GM18907 (cell line): ENCODE results near the gene NXF1.
"Not testable (repeated sequence)": the region's sequence is repeated elsewhere in the genome, so short reads cannot be mapped to it uniquely, and the experiment has no call there.

Source experiments
- ATAC-seq: cut with Tn5 transposase; IDR thresholded peaks from one replicate; pipeline ENCODE4 v1.9.1; 2021; ENCODE audit warnings: mild to moderate bottlenecking, moderate library complexity; ENCODE audit not compliant: unreplicated experiment

Gene NXF1

DNA sequence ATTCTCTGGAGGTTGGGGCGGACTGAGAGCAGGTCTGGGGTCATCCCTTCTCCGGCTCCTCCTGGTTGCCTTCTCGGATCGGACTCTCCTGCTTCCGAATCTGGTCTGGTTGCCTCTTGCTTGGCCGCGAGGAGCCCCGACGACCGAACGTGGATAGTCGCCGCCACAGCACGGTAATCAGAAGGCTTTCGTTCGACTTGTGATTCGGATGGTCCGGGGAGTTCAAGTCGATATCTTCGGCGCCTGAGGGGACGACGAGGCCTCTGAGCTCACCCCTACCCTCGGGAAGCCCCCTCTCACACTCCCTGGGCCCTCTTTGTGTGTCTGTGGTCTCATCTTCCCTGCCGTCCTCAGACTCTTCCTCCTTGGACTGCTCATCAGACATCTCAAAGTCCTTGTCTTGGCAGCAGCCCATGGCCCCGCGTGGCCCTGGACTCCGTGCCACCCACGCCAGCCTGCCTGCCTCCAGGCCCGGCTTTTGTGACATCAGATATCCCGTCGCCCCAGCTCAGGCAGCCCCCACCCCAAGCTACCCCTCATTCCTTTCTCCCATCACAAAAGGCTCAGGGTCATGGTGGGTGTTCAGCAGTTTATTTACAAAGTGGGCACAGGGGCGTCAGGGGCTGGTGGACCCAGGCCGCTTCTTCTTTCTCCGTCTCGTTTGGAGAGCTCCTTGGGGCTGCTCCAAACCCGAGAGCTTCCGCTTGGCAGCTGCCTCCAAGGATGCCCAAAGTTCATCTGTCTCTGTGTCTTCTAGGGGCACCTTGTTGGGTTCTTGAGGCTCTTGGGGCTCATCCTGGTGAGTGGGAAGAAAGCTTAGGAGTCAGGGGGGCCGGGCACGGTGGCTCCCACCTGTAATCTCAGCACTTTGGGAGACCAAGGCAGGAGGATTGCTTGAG lies 27.3 kb upstream of the NXF1 start, which contains the start of gene TEX54:
Gene TEX54, minus strand, starts transcription at position 506 of the 899 bp plus-strand sequence.
- peak; percentile 24 for ATAC-seq

DNA sequence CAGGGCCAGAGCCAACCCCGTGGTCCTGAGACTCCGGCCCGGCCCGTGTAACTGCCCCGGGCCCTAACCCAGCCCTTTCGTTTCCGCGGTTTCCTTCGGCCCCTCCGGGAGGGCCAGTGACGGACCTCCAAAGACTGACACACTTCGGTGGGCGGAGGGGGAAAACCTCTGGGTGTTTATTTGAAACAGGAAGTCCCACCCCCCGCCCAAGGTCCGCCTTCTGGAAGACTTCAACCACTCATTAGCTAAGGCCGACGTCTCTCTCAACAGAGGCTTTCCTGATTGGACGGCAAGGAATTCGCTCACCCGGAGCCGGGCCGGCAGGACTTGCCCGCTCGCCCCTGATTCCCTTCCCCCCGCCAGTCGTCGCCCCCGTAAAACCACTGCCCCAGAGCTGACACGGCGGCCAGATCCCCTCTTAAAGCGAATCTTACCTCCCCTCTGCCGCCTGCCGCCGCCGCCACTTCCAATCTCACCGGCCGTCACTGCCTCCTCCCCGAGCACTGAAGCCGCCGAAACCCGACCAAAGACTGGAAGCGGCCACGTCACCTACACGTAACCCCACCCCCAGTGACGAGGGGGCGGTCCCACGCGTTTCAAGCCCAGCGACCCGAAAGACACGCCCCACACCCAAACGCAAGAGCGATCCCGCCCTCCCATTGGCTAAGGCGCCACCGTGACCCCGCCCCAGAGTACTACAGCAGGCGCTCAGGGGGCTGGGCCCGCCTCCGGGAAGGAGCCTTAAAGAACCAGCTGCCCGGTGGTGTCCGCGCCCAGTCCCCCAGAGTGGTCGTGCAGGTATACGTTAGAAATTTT lies 26.5 kb upstream of the NXF1 start, which contains the start of gene STX5:
Gene STX5, minus strand, starts transcription at position 532 of the 816 bp plus-strand sequence. CDS start 808 bp downstream, outside the sequence.
- peak; percentile 80 for ATAC-seq

DNA sequence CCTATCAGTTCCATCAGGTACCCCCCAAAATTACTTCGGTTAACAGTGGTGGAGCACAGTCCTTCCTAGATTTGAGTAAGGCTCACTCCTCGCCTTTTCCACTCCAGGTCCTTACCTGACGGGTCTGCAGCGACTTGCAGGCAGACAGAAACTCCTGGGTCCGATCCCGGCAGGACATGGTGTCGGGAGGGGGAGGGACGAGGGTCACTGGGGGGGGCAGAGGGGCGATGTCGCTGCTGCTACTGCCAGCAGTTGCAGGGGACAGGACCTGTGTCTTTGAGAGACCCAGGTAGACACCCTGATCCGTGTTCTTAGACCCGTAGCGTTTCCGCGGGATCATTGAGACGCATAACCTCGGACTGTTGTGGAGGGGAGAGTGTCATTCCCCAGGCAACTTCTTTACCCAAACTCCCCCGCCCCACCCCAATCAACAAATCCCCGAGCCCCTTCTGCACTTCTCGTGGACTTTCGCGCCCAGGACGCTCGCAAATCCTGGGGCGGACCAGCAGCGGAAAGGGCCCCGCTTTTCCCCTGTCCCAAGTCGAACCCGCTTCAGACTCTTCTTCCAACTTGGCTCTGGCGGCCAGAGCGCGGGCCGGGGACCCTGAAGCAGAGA lies 25.8 kb upstream of the NXF1 start:
- no peak for ATAC-seq

DNA sequence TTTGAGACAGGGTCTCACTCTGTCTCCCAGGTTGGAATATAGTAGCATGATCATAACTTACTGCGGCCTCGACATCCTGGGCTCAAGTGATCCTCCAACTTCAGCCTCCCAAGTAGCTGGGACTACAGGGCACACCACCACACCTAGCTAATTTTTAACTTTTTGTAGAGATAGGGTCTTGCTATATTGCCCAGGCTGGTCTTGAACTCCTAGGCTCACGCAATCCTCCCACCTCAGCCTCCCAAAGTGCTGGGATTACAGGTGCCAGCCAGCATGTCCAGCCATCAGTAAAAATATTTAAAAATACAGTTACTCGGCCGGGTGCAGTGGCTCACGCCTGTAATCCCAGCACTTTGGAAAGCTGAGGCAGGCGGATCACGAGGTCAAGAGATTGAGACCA lies 22.9 kb upstream of the NXF1 start:
- ATAC-seq: not testable (repeated sequence)

DNA sequence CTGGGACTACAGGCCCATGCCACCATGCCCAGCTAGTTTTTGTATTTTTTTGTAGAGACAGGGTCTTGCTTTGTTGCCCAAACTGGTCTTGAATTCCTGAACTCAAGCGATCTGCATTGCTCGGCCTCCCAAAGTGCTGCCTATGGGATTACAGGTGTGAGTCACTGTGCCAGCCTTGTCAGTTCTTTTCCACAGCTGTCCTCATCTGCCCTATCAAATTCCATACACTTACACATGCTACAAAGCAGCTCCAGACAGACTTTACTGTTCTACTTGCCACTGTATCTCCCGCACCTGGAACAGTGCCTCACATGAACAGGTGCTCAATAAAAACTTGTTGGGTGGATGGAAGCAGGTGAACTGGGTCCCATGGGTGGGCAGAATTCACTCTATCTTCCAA lies 18.4 kb upstream of the NXF1 start:
- no peak for ATAC-seq

DNA sequence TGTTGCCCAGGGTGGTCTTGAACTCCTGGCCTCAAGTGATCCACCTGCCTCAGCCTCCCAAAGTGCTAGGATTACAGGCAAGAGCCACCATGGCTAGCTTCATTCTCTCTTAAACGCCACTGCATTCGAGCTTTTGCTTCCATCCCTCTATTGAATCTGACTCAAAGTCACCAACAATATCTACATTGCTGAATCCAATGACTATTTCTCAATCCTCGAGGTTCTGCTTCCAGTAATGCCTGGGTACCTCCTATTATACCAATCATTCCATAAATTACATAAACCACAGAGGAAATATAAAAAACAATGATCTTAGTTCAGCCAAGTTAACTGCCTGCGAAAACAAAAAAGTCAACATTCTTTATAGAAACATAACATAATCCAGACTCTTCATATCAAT lies 11.9 kb upstream of the NXF1 start:
- no peak for ATAC-seq

DNA sequence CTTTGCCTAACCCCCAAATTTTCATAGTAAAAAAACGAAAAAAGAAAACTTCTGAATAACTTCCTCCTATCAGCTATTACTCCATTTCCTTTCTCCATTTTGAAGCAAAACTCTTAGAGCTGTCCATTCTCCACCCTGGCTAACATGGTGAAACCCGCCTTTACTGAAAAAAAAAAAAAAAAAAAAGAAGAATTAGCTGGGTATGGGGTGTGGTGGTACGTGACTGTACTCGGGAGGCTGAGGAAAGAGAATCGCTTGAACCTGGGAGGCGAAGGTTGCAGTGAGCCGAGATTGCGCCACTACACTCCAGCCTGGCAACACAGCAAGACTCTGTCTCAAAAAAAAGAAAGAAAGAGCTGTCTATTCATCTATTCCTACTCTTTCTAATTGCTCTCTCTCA lies 11.3 kb upstream of the NXF1 start:
- no peak for ATAC-seq

DNA sequence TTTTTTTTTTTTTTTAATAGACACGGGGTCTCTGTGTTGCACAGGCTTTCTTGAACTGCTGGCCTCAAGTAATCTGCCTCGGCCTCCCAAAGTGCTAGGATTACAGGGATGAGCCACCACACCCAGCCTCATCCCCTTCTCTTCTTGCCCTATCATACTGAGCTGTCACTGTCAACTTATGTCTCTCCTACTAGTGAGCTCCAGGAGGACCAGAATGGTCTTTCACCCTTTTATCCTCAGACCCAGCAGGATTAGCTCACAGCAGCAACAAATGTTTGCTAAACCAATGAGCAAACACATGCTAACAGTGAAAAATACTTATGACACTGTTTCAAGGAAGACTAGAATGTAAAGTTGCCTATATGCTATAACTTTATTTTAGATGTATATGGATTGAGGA lies 6.4 kb upstream of the NXF1 start:
- no peak for ATAC-seq

DNA sequence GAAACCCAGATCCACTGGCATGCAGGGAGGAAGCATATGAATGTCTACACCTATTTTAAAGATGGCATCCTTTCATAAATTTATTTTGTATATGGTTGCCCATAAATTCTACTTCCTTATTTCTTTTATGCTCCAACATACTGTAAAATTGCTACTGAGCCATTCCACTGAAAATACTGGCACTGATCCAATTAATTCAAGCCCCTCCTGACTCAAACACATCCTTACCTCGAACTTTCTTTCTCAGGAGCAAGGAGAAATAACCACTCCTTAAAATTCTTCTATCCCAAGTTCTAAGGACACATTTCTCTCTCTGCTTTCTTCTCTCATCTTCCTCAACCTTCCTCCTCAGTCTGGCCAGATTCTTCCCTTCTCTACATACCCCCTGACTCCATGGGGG lies 5.5 kb upstream of the NXF1 start:
- no peak for ATAC-seq

DNA sequence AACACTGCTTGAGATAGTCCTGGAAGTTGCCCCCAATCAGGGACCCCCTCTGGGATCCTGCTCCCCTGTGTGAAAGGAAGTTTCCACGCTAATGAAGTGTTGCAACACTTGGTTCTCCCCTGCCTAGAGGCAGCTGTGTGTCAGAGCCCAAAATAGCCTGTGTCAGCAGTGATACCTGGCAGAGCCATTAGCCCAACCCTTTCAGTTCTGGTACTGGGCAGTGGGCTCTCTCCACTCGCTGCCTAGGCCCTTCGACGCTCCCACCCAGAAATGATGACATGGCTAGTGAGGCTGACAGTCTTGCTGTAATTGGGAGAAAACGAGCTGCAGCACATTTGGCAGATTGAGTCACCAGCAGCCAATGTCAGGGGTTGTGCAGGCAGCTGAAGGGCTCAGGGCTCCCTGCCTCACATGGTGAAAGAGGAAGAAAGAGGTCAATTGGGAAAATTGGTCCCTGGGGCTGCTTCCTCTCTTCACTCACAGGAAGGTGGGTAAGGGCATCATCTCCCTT lies 1.4 kb upstream of the NXF1 start:
- ATAC-seq: no peak

DNA sequence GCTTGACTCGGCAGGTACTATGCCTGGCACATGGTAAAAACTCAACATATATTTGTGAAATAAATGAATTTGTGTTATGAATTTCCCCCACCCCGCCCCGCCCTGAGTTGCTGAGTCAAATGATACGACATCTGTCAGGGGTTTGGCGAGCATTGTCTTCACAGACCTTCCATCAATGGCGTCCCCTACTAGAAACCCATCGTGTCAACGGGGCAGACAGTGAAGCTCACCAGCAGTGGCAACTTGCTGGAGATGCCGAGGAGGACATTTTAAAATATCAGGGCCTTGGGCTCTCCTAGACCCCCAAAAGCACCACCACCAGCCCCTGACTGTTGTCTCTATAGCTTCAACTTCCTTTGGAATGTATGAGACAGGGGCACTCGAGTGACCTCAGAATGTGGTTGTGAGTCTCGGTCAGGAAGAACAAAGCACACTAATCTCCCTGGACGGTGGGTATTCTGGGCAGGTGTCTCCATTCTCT lies 761 bp upstream of the NXF1 start:
- ATAC-seq: no peak

DNA sequence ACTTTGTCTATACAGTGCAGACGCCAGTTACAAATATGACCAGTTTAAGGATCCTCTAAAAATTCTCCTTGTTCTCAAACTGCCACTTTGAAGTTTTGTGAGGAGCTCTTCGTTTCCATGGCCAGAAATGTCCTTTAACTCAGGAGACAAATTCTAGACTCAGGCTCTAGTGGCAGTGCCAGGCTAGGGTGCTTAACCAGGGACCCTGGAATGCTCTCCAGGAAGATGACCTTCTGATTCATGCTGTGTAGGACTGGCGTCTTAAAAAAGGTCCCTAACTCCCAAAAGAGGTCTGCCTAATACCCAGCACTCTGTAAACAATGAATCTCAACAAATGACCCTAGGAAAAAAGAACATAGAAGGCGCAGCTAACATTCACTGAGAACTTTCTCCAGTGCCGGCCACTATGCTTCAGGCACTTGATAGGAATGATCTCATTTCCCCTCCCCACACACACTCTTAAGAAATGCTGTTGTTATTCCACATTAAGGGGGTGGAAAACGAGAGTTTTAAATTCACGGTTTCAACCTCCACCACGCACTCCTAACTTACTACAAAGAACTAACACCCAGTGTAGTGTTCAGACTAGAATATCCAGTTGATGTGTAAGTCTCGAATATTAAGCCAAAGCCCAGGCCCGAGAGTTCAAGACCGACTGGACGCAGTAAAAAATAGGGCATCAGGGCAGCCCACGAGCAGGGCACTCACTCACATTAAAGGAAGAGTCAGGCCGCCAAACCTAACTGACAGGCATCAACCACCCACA lies 747 bp downstream of the NXF1 start:
- peak; percentile 1 for ATAC-seq

DNA sequence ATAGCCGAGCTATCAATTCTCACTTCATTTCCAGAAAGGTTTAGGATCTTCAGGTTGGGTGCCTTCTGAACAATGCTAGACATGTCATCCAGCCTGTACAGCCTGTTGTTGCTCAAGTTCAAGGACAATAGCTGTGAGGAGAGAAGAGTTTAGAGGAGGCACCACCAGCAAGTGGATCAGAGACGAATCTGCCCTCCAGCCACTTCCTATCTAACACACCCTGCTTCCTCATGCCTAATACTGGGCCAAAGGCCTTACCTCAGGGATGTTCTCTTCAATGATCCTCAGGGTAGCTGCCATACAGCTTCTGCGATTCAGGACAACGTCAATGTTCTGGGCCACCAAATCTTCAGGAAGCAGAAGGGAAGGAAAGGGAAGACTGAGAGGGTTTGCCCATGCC lies 4.2 kb downstream of the NXF1 start:
- ATAC-seq: no peak

DNA sequence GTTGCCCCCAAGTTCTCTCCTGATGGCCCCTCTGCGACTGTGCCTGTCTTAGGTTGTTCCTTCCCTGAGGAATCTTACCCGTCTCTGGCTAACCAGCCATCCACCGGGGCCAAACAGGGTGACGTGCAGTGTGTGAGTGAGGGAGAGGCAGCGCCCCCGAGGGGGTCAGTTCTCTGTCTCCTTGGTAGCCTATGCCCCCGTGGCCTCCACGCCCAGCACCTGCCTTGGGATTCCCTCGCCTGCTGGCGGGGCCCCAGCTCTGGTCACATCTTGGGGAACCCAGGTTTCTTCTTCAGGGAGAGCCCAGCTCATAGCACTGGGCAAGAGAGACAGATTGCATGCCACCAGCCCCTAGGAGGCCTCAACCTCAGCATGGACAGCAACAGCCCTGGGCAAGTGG lies 5.8 kb downstream of the NXF1 start:
- no peak for ATAC-seq

DNA sequence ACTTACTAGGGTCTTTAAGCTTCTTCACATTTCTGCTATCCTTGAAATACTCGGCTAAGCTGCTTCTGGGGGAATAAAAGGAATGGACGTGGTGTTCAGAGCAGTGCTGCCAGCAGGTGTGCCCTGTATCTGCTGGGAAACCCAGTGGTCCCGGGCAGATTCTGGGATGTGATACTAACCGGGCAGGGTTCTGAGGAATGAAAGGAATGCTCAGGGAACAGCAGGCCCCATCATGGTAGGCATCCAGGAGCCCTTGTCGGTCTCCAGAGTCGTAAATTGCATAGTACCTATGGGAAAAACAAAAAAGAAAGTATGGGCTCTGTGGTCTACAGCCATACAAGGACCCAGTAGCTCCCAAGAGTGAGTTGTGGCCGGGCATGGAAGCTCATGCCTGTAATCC lies 9.0 kb downstream of the NXF1 start:
- no peak for ATAC-seq

DNA sequence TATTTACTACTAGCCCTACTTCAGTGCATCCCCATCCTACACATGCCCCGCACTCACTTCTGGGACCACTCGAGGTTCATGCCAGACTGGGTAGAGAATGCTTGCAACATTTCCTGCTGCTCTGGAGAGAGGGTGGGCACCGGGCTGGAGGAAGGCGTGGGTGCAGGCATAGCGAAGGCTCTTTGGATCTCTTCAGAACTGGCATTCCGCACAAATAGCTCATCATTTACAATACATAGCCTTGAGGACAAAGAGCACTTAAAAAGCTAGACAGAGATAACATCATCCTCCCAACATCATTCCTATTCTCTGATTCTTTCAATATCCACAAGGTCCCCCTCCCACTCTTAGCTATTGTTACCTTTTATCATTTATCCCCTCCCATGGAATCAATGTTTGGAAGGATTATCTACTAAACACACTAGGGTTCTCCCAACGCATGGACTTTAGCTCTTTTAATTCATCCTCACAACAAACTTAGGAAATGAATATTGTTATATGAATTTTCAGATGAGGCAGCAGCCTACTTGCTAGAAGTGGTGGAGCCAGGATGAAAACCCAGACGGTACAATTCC lies 11.0 kb downstream of the NXF1 start:
- no peak for ATAC-seq

DNA sequence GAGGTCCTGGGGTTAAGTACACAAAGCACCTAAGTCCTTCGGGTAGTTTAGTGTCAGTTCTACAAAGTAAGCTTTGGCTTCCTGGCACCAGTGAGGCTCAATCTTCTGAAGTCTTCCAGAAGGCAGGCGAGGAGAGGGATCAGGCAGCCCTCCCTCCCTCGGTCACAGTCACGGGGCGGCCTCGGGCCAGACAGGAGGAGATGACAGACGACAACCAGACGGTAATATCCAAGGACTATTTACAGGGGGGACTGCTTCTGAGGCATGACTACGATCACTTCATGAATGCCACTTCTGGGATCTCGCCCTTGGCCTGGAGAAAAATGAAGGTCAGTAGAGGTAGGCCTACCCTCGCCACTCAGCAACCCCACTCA lies 13.1 kb downstream of the NXF1 start:
- ATAC-seq: no peak

DNA sequence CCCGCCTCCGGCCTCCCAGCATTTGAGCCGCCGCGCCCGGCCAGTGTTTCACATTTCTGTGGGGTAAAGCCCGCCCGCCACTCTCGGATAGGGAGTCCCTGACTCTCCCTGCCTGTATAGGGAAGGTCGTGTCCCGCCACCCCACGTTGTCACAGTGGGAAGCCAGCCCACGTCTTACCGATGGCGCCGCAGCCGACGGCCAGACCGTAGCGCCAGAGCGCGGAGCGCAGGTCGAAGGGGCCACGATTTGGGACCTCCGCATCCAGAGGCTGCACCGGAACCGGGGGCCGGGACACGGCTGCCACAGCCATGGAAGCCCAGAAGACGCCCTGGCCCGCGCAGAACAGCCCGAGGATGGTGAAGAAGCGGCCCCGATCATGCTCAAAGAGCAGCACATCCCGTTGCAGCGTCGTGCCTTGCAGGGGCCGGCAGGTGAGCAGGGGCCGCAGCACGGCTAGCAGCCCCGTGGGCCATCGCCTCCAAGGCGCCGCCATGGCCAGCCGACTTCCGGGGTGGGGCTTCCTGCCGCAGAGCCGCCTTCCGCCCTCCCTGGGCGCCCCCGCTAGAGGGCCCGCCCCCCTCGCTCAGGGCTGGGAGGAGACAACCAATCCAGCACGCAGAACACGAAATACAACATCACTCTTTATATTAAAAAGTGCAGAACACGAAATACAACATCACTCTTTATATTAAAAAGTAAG lies 13.6 kb downstream of the NXF1 start, which contains the start of gene TMEM223:
Gene TMEM223, minus strand, starts transcription at position 506 of the 701 bp plus-strand sequence. Its CDS starts 12 bp downstream, at position 494.
- ATAC-seq: peak; percentile 69

DNA sequence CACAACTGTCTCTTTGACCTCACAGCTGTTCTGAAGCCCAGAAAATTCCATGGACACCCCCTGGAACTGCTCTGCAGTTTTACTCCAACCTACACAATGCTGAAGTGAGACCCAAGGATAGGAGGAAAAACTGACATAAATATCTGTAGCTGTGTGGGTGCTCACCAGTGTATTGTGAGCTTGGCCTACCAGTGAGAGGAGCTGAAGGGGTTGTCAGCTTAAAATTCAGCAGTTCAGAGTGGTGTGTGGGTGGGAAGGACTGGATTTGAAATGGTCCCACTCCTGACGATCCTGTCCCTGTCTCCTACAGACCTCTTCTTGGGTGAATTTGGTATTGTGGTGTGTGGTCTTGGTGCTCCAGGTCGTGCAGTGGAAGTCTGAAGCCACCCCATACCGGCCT lies 15.7 kb downstream of the NXF1 start:
- no peak for ATAC-seq
